ENCODE data around the gene GRM4.

Gene GRM4

DNA sequence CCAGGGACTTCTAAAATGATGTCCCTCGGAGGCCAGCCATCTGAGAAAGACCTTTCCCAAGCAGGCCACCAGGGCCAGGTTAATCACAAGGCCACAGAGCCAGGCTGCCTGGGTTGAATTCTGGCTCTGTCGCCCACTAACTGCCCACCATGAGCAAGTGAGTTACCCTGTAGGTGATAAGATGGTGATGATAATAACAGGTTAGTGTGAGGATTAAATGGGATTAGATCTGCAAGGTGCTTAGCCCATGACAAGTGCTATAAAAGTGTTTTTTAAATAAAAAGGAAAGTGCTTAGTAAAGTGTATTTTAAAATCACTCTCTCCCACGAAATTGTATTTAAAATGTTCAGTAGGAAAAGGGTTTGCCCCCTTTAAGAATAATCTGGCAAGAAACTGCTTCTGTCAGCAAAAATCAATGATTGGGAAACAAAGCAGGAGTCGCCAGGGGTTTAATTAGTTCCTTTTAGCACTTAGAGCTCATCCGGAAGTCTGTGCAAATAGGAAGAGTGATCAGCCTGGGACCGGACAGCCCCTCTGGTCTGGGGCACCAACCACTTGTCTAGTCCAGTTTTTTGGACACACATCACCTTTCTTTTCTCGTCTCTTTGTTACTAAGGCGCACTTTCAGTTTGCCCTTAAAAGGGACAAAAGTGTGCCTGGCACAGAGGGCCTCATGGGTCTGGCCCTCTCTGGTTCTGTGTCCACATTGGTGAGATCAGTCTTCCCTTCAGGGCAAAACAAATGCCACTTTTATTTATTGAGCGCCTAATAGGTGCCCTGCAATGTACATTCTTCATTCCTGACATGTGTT lies 150.4 kb downstream of the GRM4 start:
- DNase-seq (ENCODE audit: low read depth in 2 of 2): no peak

DNA sequence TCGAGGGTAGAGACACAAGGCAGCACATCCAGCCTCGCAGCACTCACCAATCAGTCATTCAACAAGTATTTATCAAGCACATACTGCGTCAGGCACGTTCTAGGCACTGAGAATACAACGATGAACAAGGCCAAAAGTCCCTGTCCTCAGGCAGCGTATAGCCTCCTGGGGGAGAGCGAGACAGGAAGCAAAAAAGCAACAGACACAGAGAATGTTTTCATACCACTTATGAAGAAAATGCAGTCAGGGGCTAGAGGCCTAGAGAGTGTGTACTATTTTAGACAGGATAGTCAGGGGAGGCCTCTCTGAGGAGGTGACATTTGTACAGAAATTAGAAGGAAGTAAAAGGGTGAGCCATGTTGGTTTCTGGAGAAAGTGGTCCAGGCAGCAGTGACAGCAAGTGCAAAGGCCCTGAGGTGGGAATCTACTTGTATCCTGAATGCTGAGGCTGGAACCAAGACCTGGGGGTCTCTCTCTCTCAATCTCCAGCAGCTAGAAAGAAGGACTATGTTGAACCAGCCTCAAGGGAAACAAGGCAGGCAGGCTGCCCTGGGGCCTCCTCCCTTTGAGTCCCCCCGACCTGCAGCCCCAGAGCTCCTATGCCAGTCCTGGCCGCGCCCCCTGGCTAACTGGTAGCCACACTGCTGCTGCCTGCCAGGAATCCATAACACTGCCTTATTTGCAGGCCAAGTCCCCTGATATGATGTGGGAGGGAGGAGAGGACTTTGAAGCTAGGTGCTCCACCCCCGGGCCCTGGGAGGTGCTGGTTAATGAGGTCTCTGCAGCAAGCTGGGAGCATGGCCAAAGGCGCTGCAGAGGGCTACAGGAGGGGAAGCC lies 151.2 kb downstream of the GRM4 start:
- DNase-seq (ENCODE audit: low read depth in 2 of 2): no peak

DNA sequence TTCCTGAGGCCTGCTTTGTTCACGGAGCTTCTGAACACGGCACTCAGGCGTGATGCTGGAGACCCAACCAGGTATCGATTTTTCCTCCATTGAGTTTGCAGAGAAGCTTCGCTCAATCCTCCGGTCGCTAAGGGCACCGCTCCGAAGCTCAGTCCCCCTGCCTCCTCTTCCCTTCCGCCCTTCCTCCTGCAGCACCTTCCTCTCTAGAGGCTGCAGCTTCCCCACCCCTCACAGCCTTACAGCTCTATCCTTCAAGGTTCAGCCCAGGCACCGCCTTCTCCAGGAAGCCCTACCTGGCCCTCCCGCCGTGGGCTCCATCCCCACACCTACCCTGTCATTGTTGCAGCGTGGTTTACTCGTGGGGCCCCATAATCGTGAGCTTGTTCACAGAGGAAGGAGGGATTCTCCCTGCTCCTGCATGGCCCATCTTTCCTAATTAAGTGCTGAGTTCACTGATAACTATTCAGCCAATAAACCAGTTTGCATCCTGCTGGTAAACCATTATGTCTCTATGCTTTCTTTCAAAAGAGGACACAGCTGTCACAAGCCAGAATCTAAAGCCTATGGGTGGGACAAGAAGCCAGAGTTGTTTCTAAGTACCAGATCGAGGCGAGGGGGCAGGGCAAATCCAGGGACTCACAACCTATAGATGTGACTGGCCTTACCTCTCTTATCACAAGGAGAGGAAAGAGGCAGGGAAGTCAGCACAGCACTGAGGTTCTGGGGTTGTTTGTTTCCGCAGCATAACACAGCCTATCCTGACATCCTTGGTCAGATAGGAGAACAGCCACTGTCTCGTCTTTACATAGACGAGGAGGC lies 152.0 kb downstream of the GRM4 start:
- no peak for DNase-seq (ENCODE audit: low read depth in 2 of 2)

DNA sequence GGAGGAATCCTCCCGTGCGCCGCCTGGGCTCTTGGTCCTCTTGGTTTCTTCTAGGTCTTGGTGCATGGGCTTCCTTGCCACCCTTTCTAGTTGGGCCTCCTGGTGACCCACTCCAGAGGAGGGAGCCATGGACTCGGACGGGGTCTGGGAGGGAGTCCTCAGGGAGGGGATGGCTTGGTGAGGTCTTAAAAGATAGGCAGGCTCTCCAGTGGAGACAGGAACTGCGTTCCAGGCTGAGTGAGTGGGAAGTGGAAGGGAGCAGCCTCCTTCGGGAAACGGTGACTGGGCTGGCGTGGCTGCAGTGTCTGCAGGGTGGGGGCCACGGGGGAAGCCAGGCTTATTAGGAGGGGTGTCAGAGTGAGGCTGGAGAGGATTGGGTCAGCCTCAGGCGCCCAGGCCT lies 152.8 kb downstream of the GRM4 start:
- DNase-seq (ENCODE audit: low read depth in 2 of 2): no peak

DNA sequence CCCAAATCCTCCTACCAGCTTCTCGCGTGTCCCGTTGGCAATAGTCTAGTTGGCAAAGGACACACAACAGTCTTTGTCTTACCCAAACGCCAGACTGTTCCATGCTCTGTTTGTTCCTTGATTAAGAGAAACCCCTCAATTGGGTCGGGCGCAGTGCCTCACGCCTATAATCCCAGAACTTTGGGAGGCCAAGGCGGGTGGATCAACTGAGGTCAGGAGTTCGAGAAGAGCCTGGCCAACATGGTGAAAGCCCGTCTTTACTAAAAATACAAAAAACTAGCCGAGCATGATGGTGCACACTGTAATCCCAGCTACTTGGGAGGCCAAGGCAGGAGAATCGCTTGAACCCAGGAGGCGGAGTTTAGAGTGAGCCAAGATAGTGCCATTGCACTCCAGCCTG lies 153.7 kb downstream of the GRM4 start:
- DNase-seq (ENCODE audit: low read depth in 2 of 2): no peak

DNA sequence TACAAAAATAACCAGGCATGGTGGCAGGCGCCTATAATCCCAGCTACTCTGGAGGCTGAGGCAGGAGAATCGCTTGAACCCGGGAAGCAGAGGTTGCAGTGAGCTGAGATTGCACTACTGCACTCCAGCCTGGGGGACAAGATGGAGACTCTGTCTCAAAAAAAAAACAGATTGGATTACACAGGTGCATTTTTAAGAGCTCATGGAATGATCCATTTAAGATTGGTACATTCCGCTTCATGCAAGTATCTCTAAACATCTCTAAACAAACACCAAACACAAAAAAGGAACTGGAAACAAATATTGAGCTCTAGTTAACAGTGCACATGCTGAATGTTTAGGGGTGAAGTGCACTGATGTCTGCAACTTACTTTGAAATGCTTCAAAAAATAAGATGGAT lies 154.3 kb downstream of the GRM4 start:
- DNase-seq (ENCODE audit: low read depth in 2 of 2): no peak

DNA sequence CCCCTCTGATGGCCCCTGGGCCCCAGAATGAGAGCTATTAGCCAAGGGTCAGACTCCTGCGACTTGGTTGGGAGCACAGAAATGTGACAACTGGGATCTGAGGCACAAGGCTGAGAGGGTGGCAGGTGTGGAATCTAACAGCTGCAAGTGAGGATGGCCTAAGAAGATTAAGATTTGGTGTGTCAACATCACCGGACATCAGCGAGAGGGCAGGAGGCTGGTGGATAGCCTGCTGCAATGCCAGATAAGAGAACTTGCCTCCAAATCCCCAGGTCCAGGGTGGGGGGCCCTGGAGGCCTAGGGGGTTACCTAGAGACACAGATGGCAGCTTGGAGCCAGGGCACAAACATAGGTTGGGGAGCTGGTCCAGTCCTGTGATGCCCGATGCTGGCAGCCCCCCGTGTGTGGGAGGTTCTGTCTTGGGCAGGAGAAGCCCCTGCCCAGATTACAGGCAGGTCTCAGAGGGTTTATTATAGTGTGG lies 155.8 kb downstream of the GRM4 start:
- no peak for DNase-seq (ENCODE audit: low read depth in 2 of 2)

DNA sequence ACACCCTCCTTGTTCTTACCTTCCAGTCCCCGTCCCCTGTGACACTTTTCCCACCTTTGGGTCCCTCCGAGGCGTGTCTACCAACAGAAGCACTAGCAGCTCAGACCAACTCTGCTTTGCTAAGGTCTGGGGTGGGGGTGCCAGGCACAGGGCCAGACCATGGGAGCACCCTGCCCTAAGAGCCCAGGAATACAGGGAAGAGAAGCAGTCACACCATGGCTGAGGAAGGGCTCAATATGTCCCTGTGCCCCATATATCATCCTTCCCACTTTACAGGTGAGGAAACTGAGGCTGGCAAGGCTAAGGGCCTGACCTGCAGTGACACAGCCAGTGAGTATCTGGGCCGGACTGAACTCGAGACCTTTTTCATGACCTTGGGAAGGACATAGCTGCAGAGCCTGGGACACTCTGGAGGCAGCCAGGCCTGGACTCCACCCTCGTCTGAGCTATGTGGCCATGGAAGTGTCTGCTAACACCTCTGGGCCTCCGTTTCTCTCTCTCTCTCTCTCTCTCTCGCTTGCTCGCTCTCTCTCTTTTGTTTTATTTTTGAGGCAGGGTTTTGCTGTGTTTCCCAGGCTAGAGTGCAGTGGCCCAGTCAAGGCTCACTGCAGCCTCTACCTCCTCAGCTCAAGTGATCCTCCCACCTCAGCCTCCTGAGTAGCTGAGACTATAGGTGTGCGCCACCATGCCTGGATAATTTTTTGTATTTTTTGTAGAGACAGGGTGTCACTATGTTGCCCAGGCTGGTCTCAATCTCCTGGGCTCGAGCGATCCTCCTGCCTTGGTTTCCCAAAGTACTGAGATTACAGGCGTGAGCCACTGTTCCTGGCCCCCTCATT lies 156.7 kb downstream of the GRM4 start:
- DNase-seq (ENCODE audit: low read depth in 2 of 2): no peak

DNA sequence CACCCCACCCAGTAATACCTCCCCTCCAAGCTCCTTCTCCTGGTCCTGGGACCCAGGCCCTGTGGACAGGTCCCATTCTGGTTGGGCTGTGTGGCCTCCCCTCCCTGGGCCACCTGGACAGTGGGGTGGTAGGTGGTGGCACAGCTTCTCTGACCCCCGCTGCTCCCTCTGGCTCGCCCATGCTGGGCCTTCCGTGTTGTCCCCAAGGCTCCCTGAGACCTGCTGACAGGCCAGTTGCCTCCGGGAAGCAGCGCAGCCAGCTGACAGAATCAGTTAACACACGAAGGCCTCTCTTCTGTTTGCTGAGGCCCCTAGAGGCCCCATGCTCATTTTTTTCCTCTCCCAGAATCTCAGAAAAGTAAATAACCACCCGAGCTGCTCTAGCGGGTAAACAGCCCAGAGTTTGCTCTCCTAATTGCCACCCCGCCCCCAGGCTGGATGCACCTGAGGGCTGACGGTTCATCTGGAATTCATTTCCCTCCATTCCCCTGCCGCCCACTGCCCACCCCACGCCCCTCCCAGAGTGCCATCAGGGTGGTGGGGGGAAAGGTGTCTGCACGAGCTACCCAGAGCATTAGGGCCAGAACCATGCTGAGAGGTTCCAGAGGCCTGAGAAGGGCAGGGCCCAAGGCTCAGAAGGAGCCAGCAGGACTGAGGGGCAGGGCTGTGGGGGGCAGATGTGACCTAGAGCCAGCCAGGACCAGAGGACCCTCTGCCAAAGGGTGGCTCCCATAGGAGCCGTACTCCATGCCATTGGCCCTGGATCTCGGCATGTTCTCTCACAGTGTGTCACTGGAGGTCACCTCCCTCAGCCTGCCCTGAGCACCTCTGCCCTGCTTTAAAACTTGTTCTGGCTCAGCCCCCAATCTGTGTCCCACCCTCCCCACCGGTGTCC lies 157.5 kb downstream of the GRM4 start:
- no peak for DNase-seq (ENCODE audit: low read depth in 2 of 2)

DNA sequence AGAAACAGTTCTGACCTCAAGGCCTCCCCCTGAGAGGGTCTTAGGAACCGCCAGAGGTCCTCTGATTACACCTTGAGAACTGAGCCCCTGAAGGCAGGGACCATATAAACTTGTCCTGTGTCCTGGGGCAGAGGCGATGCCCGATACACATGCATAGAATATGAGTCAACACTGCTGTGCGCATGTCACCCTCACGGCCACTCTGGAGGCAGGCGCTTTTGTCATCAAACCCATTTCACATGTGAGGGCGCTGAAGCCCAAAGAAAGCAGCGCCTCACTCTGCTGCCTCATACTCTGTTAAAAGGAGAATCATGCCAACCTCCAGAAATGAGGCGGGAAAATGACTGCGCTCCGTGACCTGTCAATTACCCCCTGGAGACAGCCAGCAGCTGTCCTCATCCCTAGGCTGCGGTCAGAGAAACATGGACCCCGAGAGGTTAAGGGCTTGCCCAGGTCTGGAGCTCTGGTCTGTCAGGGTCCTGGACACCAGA lies 158.3 kb downstream of the GRM4 start:
- DNase-seq (ENCODE audit: low read depth in 2 of 2): no peak

DNA sequence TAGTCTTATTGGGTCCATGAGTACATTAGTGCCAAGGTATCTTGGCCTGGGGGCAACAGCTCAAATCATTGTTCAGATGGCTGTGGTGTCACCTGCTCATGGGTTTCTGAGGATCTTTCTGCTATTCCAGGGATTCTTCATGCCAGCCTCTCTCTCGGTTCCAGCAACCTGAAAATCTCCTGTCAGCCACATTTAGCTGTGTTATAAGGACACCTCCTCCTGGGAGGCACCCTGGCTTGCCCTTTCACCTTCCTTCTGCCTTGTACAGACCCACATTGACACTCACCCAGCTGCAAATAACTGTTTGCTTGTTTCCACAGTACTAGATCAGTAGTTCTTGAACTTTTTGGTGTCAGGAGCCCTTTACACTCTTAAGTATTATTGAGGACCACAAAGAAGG lies 159.9 kb downstream of the GRM4 start:
- DNase-seq (ENCODE audit: low read depth in 2 of 2): no peak

DNA sequence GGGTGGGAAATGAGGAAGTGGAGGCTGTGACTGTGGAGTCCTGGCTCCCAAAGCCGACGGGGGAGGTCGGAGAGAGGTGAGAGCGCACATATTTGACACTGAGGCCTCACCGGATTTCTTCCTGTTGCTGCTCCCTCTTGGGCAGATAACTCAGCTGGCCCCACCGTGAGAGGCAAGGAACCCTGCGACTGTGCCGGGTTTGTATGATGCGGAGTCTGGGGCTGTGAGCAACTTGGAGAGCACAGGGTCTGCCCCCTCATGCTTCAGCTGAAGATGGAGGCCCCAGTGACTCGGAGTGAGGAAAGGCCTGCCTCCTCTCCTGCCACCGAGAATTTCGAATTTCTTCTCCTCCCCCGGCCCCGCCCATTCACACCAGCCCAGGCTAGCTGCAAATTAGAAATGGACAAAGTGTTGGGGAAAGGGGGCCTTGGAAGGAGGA lies 160.6 kb downstream of the GRM4 start:
- DNase-seq (ENCODE audit: low read depth in 2 of 2): no peak

DNA sequence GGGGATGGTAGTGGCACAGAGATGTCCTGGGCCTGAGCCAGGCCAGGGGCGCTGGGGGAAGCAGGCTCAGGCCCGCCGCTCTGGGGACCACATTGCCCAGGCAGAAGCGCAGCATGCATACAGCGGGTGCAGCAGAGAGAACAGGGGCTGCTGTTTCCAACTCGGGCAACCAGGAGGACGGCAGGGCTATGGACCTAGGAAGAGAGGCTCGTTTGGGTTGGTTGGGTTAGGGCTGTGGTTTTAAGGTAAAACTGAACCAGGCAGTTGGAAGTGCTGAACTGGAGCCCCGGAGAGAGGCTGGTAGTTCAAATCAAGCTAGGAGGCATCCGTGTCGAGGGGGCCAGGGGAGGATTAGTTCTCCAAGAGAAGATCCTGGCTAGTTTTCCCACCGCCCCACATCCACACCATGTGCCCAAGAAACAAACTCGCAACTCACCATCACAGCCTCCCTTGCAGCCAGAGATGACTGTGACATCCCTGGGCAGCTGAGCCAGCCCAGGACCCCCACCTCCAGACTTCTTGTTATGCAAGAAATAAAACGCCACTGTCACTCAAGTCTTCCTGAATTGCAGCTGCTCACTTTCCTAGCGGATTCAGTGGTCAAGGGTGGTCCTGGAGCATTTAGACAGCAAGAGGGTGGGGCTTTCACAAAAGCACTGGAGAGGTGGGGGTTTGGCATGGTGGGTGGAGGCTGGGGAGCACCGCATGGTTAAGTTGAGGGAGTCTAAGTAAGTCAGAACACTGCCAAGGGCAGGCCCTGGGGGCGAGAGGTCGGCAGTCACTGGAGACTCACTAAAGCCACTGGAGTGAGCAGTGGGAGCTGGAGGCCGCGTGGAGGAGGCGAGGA lies 161.2 kb downstream of the GRM4 start:
- no peak for DNase-seq (ENCODE audit: low read depth in 2 of 2)

DNA sequence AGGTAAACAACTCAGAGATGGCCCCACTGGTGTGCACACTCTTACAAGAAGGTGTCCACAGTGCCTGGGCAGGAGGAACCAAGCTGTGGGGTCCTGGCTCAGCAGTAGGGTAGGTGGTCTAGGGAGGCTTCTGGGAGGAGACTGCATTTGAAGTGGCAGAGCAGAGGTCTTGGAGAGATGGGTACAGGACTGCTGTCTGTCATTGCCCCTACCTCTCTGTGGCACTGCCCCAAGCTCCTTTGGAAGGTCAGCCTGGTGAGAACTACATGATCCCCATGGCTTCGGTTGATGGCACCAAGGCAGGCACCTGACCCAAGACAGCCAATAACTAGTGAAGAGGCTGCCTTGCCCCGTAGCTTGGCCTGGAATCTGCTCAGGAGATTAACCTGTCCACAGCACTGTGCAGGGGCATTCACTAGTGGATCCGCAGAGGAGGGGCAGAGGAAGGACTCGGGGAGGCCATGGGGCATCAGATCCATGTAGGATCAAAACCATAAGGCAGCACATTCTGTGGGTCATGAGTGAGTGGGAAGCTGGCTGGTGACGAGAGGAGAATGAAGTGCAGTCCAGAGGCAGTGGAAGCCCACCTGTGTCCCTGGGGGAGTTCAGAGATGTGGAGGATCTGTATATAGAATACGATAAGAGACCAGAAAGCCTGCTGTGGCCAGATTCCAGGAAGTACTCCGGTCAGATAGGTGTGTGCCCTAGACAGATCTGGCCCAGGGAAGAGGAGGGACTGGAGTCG lies 162.0 kb downstream of the GRM4 start:
- no peak for DNase-seq (ENCODE audit: low read depth in 2 of 2)

DNA sequence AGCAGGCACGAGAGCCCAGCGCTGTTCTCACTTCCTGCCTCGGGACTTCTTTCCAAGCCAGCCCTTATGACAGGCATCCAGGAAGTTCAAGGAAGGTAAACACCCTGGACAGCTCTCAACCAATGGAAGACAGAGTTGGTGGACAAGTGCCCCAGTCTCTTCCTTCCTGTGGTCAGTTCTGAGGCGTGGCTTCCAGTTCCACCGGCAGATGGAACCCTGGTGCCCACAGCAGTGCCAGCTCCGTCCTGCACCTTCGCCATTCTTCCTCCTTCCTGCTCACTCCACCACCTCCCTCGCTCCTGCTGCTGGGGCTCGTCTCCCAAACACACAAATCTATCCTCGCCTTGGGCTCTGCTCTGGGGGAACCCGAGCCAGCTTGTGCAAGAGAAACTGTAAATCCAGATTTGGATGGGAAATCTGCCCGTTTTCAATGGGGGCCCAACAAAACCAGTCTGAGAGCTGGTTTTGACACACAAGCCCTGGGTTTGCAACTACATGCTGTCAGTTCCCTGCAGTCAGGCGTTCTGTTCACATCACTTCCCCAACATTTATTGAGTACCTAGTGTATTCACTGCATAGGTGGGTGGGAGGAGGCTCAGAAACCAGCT lies 162.7 kb downstream of the GRM4 start:
- DNase-seq (ENCODE audit: low read depth in 2 of 2): no peak

DNA sequence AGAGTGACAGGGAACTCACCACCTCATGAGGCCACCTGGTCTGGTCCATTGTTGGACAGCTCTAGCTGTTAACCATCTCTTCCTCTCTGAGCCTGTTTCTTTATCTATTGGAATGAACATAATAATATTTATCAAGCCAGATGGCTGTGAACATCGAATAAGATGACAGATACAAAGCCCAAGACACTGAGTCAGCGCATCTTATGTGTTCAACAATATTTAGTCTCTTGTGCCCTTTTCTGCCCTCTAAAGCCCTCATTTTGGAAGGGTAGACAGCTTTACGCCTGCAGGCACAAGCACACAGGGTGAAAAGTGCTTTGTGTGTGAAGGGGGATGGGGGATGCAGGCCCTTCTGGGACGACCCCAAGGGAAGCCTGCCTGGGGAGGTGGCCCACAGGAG lies 164.0 kb downstream of the GRM4 start:
- no peak for DNase-seq (ENCODE audit: low read depth in 2 of 2)

DNA sequence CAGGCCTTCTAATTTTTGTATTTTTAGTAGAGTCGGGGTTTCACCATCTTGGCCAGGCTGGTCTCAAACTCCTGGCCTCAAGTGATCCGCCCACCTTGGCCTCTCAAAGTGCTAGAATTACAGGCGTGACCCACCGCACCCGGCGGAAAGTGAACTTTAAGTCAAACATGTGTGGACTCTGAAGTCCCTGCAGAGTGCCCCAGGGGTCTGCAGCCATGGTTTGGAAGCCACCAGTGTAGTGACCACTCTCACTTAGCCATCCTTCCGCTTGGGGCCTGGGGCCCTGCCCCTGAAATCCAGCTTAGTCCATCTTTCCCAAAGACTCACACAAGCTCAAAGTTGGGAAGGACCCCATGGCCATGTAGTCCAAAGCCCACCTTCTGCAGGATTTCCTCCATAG lies 164.5 kb downstream of the GRM4 start:
- no peak for DNase-seq (ENCODE audit: low read depth in 2 of 2)

Data from stimulated activated CD8-positive, alpha-beta memory T cell treated with anti-CD3 and anti-CD28 coated beads, Interleukin-7, amount 100 ng/mL, for 1 hour (primary cell).